Testis (tissue), 3 donors: Measurements from ENCODE around the gene MECR. TPM values are rescaled to one million over a fixed set of nuclear protein-coding genes. Genes with fewer than 3 reads are reported as not detected.

Experiments used
- DNase-seq: peaks from one replicate; pipeline ENCODE4 v3.0.0-alpha.2; 2019
- H3K27ac ChIP-seq, 2 donors: fragments of 200-600 bp; sonication (generic); one replicate each; pipeline ENCODE4 v1.5.1; 2019
- H3K27me3 ChIP-seq: fragments of 200-600 bp; sonication (generic); one replicate; pipeline ENCODE4 v1.5.1; 2019
- H3K36me3 ChIP-seq: fragments of 200-600 bp; sonication (generic); one replicate; pipeline ENCODE4 v1.5.1; 2017; ENCODE audit warnings: low read depth; ENCODE audit errors: missing control alignments
- H3K4me1 ChIP-seq: fragments of 200-600 bp; sonication (generic); one replicate; pipeline ENCODE4 v1.5.1; 2019
- H3K4me3 ChIP-seq, 2 donors: fragments of 200-600 bp; sonication (generic); one replicate each; pipeline ENCODE4 v1.5.1; 2017 to 2019
- H3K9me3 ChIP-seq: fragments of 200-600 bp; sonication (generic); one replicate; pipeline ENCODE4 v1.5.1; 2017
- CTCF ChIP-seq, 3 experiments: fragments of 450-650 bp in 2 of 3; fragments of 200-600 bp in 1 of 3; sonication (generic) in 1 of 3; IDR thresholded peaks; one replicate each; pipeline ENCODE4 v1.5.1; 2016 to 2019; ENCODE audit warnings: antibody characterized with exemption in 3 of 3, mild to moderate bottlenecking in 2 of 3, moderate library complexity in 1 of 3
- POLR2A ChIP-seq: fragments of 450-650 bp; IDR thresholded peaks from one replicate; pipeline ENCODE4 v1.6.1; 2017; ENCODE audit warnings: antibody characterized with exemption, mild to moderate bottlenecking, moderate library complexity
- WGBS, 2 donors: methylation state at CpG; one replicate each; pipeline ENCODE4 v1.1.5; 2018; 5-methylcytosine and 5-hydroxymethylcytosine counted together
- intact Hi-C: fragments of 100-400 bp; cut with DNase I; formaldehyde crosslinking; loops from one replicate; pipeline ENCODE4 v1.15.1; 2023; ENCODE audit warnings: low total_unique reads
- polyA plus RNA-seq: library from polyadenylated mRNA; stranded (reverse); fragments of 350-450 nt; fragmentation: Illumina TruSeq; extraction: RNeasy Lipid Tissue Mini Kit (QIAGEN cat#74804); gene quantifications from one replicate; pipeline ENCODE4 v1.2.3, GENCODE V29; 2014; ENCODE audit warnings: low read depth, low replicate concordance; ENCODE audit not compliant: insufficient read depth
- total RNA-seq, 2 donors: library from RNA; depleted of rRNA; stranded (reverse); fragments of >200 nt; gene quantifications; one replicate each; pipeline ENCODE4 v1.2.3, GENCODE V29; 2016

MECR gene
- total and polyA plus RNA-seq, 3 donors from 2014 or later, result 33.7 to 38.9 (median 37.3) TPM

- no peak overlapping the region for H3K27ac ChIP-seq
- no peak overlapping the region for H3K4me3 ChIP-seq
- peaks cover 11% of the 10 kb centered on the region for H3K4me1 ChIP-seq
- TF ChIP-seq POLR2A, result no peak
- TF ChIP-seq CTCF (IDR thresholded peaks at IDR 0.05), result no peak
- H3K27me3 ChIP-seq, result no peaks in the 10 kb centered on the region
- no peaks in the 10 kb centered on the region for H3K9me3 ChIP-seq
- no peak for DNase-seq
- 84 to 85% methylated on average over 9 of the region's 9 CpGs for WGBS, 2 donors
- intact Hi-C loops, result no loop called here
- H3K36me3 ChIP-seq, result no peaks in the 10 kb centered on the region
Observed at GRCh38 chr1:29267321-29268070, 36.8 kb upstream of the MECR start.

GRCh38 chr1:29266912-29267311 is 36.2 kb upstream of the MECR start:
- Histone ChIP-seq H3K4me3 (no peak overlapping the region), H3K27me3 (no peaks in the 10 kb centered on the region), H3K36me3 (no peaks in the 10 kb centered on the region), H3K4me1 (peaks cover 8% of the 10 kb centered on the region), H3K27ac (no peak overlapping the region), H3K9me3 (no peaks in the 10 kb centered on the region)
- no peak for DNase-seq
- intact Hi-C loops, result no loop called here
- no peak for TF ChIP-seq CTCF (IDR thresholded peaks at IDR 0.05)
- TF ChIP-seq POLR2A, result no peak
- 97 to 100% methylated on average over 3 of the region's 3 CpGs for WGBS, 2 donors

GRCh38 chr1:29264773-29265389 is 34.1 kb upstream of the MECR start:
- DNase-seq, result no peak
- TF ChIP-seq POLR2A (no peak), CTCF (IDR thresholded peaks at IDR 0.05) (no peak)
- Histone ChIP-seq H3K4me3 (no peak overlapping the region), H3K9me3 (no peaks in the 10 kb centered on the region), H3K36me3 (no peaks in the 10 kb centered on the region), H3K4me1 (no peaks in the 10 kb centered on the region), H3K27ac (no peak overlapping the region), H3K27me3 (no peaks in the 10 kb centered on the region)
- 89 to 92% methylated on average over 4 of the region's 4 CpGs for WGBS, 2 donors
- intact Hi-C loops, result no loop called here

GRCh38 chr1:29260531-29260930 is 29.8 kb upstream of the MECR start:
- H3K27ac ChIP-seq, result no peak overlapping the region
- peak overlapping the region in 1 of 2 donors; percentile 36 for H3K4me3 ChIP-seq
- H3K36me3 ChIP-seq, result no peaks in the 10 kb centered on the region
- TF ChIP-seq POLR2A, result no peak
- no peak for TF ChIP-seq CTCF (IDR thresholded peaks at IDR 0.05)
- 40 to 59% methylated on average over 24 to 29 of the region's 29 CpGs for WGBS, 2 donors
- DNase-seq, result no peak
- no peaks in the 10 kb centered on the region for H3K27me3 ChIP-seq
- H3K9me3 ChIP-seq, result no peaks in the 10 kb centered on the region
- H3K4me1 ChIP-seq, result peaks cover 20% of the 10 kb centered on the region
- intact Hi-C loops, result no loop called here
